GM18519 (cell line): ENCODE data around the gene KLC3.

Experiments
- ATAC-seq: cut with Tn5 transposase; IDR thresholded peaks from one replicate; pipeline ENCODE4 v1.9.1; 2021; ENCODE audit warnings: mild to moderate bottlenecking, moderate library complexity; ENCODE audit not compliant: unreplicated experiment, low FRiP score

Gene KLC3

DNA sequence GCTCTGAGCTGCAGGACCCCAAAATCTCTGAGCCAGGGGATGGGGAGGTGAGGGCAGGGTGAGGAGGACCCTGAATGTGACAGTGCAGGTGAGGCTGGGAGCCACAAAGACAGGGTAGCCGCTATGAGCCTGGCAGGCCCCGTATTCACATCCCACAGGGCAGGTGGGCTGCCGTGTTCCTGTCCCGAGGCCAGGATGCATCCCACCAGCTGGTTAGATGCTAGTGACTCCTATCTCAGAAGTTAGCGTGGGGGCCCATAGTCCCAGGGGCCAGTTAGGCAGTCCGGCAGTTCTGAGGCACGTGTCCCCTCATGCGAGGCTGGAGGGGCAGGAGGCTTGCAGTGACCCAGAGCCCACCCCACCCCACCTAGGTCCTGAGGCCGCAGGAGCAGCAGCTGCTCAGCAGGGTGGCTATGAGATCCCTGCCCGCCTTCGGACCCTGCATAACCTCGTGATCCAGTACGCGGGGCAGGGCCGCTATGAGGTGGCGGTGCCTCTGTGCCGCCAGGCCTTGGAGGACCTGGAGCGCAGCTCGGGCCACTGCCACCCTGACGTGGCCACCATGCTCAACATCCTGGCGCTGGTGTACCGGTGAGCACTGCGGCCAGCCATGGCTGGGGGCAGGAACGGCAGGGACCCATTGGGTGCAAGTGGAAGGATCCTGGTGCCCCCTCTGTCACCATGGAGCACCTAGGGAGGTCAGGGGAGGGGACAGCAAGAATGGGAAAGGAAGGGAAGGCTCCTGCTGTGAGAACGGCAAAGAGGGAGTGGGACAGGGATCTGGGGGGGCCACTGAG is 7.2 kb downstream of the KLC3 start:
- ATAC-seq: no peak

DNA sequence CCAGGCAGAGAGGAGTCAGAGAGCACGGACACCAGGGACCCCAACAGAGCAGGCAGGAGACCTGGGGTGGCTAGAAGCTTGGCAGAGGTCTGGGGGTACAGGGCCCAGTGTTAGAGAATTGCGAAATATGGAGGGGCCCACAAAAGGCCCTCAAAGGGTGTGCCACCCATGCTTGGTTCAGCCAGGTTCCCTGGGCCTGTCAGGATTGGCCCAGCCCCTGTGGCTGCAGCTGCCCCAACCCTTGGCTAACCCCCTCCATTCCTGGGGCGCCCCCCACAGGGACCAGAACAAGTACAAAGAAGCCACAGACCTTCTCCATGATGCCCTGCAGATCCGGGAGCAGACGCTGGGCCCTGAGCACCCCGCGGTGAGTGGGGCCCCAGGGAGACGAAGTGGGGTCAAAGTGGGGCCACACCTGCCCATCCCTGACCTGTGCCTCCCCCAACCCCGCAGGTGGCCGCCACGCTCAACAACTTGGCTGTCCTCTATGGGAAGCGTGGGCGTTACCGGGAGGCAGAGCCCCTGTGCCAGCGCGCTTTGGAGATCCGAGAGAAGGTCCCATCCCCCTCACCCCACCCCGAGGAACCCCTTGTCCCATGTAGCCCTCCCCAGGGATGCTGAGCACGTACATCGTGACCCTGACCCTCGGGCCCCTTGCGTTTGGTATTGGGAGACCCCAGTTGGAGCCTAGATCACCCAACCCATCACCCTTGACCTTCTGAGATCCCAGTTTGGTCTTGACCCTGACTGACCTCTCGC is 8.0 kb downstream of the KLC3 start:
- no peak for ATAC-seq

DNA sequence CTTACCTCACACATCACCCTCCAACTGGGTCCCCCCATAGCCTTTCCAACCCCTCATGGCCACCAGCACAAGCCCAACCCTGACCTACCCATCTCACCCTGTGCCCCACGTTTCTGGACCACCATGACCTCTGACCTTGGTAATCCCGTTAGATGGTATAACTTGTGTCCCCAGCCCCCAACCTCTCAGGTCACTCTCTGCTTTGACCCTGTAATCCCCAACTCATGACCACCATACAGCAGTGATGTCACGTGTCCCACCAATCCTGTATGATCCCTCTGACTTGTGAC is 8.5 kb downstream of the KLC3 start:
- ATAC-seq: no peak

- no peak for ATAC-seq
Observed at GRCh38 chr19:45349430-45349941, 8.9 kb downstream of the KLC3 start.

GRCh38 chr19:45350477-45351058 is 10.0 kb downstream of the KLC3 start:
- ATAC-seq: no peak

GRCh38 chr19:45351401-45351952 is 10.9 kb downstream of the KLC3 start:
- ATAC-seq: no peak

DNA sequence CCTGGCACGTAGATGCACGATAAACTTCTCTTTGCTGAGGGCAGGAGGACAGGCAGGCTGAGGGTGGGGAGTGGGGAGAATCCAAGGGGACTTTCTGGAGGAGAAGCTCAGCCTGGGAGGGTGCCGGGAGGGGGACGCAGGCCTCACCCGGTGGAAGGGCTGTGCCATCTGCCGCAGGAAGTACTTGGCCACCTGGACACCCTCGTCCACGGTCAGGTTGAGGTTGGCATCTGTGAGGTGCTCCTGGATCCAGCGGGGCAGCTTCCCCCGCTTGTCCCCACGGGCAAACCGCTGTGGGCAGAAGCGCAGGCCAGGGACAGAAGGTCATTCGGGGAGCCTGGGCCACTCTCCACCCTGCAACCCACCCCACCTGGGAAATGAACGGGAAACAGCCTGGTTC is 11.5 kb downstream of the KLC3 start:
- no peak for ATAC-seq

DNA sequence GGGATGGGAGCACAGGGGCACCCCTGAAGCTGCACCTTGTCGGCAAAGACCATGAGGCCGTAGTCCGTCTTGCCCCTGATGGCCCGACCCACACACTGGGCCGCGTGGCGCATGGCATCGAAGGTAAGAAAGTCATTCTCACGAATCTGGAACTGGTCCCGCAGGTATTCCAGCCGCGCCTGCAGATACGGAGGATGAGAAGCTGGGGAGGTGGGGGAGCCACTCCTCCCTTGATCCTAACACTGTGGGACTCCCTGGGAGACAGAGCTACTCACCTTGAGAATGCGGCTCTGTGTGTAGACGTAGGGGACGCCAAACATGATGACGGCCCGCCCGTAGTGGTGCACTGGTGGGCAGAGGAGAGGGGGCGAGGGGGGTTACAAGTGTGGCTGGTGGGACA is 11.9 kb downstream of the KLC3 start:
- no peak for ATAC-seq

GRCh38 chr19:45352914-45353796 is 12.6 kb downstream of the KLC3 start:
- no peak for ATAC-seq

DNA sequence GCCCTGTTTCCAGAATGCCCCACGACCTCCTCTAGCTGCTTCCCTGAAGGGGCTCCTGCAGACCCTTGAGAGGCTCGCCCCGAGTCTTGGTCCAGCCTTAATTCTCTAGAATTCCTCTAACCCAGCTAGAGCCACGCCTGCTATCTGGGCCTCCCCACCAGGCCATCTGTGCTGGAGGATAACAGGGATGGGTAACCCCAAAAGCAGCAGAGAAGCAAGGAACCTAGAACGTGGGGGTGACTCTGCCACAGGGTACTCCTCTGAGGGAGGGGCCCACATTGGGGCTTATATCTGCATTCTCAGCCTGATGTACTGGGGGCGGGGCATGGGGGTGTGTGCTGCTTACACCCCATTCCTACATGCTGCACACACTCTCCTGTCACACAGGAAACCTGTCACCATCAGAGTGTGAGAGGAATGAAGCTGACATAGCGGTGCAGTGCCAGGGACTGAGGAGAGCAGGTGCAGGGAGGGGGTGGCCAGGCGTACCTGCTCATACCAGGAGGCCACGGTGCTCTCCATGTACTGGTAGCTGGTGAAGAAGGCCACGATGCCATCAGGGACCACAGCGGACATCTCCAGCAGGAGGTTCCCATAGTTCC is 13.8 kb downstream of the KLC3 start:
- no peak for ATAC-seq

DNA sequence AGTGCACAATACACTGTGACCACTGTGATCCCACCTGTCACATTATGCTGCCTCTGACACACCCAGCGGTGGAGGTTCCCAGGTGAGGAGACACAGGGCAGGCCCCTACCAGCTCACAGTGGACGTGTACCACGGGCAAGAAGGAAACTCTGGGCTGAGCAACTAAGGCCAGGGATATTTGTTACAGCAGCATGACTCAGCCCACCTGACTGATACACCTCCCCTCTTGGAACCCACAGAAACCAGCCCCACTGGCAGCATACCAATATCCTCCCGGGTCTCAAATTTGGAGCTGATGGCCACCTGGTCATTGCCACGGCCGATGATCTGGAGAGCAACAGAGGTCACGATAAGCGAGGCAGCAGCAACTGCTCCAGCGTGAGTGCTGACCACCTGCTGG is 14.9 kb downstream of the KLC3 start:
- ATAC-seq: no peak

GRCh38 chr19:45355910-45356309 is 15.4 kb downstream of the KLC3 start:
- ATAC-seq: no peak

GRCh38 chr19:45356760-45357444 is 16.4 kb downstream of the KLC3 start:
- no peak for ATAC-seq

DNA sequence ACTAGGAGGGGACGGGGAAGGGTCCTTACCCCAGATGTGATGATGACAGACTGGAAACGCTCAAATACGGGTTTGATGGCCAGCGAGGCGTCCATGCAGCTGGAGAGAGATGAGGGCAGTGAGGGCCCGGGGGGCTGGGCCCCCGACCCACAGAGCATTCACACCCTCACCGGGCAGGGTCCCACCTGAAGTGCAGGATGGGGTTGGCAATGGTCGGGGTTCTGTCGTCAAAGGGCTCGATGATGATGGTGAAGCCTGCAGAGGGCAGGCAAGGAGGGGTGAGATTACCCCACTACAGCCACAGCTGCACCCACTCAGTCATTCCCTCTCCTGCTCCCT is 16.9 kb downstream of the KLC3 start:
- no peak for ATAC-seq

DNA sequence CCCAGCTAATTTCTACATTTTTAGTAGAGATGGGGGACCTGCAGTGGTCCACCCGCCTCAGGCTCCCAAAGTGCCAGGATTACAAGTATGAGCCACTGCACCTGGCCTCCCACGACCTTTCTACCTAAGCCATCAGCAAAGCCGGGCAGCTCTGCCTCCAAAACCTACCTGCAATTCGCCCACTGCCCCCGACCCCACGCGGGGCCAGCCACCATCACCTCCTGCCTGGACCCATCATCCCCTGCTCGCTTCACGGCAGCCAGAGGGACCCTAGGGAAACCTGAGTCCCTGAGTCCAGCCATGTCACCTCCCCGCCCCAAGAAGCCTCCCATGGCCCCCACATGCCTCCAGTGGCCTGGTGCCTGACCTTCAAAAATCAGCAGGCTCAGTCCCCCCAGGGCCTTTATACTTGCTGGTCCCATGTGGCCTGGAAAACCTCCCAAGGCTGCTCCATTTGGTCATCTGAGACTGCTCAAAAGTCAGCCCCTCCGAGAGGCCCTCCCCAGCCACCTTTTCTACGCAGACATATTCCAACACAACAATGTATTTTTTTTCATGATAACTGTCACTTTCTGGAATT is 17.8 kb downstream of the KLC3 start:
- no peak for ATAC-seq

GRCh38 chr19:45361608-45362007 is 21.1 kb downstream of the KLC3 start:
- ATAC-seq: no peak

- ATAC-seq: no peak
Observed at GRCh38 chr19:45362291-45362690, 21.7 kb downstream of the KLC3 start.

GRCh38 chr19:45363861-45364459 is 23.4 kb downstream of the KLC3 start:
- no peak for ATAC-seq

DNA sequence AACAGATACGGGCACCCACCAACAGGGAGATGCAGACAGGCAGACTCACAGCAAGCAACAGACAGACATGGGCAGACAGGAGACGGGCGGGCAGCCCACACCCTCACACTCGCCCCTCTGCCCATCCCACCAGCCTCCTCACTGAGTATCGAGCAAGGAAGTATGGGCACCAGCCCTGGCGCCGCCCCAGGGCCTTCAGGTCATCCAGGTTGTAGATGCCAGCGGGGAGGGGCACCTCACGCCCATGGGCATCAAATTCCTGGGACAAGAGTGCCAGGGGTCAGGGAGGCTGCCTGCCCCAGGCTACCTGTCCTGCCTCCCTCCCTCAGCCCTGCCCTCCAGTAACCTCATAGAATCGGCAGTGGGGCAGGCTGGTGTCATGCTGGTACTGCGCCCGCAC is 24.1 kb downstream of the KLC3 start:
- no peak for ATAC-seq
